ENCODE measurements around the gene API5.

API5 gene

DNA sequence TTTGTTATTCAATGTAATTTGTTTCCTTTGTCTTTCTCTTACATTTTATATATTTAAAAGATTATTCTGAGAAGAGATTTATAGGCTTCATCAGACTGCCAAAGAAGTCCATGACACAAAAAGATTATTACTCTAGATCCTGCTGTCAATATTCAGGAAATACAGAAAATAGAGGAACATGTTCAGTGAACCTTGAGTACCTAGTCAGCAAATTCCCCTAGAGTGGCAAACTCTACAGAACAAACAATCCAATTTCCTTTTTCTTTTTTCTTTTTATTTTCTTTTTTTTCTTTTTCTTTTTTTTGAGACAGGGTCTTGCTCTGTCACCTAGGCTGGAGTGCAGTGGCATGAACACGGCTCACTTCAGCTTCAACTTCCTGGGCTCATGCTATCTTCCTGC lies 70.8 kb downstream of the API5 start:
- no peaks in the 10 kb centered on the region for H3K9me3 ChIP-seq (ENCODE audit: control insufficient read depth in 2 of 2, low read length in 2 of 2)
- no peaks in the 10 kb centered on the region for H3K27me3 ChIP-seq (ENCODE audit: control insufficient read depth in 2 of 2, insufficient read depth in 2 of 2, low read length in 2 of 2)
- H3K4me3 ChIP-seq (ENCODE audit: low read length in 2 of 2), result no peak overlapping the region
- peaks cover 9 to 13% of the 10 kb centered on the region in 2 donors for H3K36me3 ChIP-seq (ENCODE audit: control insufficient read depth in 2 of 2, insufficient read depth in 2 of 2, low read length in 2 of 2)
- H3K9ac ChIP-seq (ENCODE audit: low read depth in 1 of 2, low read length in 2 of 2), result no peak overlapping the region
- H3K27ac ChIP-seq (ENCODE audit: low read depth in 2 of 2, low read length in 2 of 2), result no peak overlapping the region
- no peaks in the 10 kb centered on the region for H3K4me1 ChIP-seq (ENCODE audit: control insufficient read depth in 2 of 2, insufficient read depth in 2 of 2, low read length in 2 of 2)

DNA sequence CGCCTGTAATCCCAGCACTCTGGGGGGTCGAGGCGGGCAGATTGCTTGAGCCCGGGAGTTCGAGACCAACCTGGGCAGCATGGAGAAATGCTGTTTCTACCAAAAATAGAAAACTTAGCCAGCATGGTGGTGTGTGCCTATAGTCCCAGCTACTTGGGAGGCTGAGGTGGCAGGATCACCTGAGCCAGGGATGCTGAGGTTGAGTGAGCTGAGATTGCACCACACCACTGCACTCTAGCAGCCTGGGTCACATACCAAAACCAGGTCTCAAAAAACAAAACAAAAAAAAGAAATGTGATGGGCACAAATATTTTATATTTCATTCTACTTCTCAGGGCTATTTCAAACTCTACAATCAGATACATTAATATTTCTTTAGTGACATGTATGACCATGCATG lies 72.6 kb downstream of the API5 start:
- Histone ChIP-seq H3K9ac (ENCODE audit: low read depth in 1 of 2, low read length in 2 of 2) (no peak overlapping the region), H3K4me3 (ENCODE audit: low read length in 2 of 2) (no peak overlapping the region), H3K27ac (ENCODE audit: low read depth in 2 of 2, low read length in 2 of 2) (no peak overlapping the region), H3K9me3 (ENCODE audit: control insufficient read depth in 2 of 2, low read length in 2 of 2) (no peaks in the 10 kb centered on the region), H3K36me3 (ENCODE audit: control insufficient read depth in 2 of 2, insufficient read depth in 2 of 2, low read length in 2 of 2) (peaks cover 9 to 13% of the 10 kb centered on the region in 2 donors), H3K4me1 (ENCODE audit: control insufficient read depth in 2 of 2, insufficient read depth in 2 of 2, low read length in 2 of 2) (no peaks in the 10 kb centered on the region), H3K27me3 (ENCODE audit: control insufficient read depth in 2 of 2, insufficient read depth in 2 of 2, low read length in 2 of 2) (no peaks in the 10 kb centered on the region)

DNA sequence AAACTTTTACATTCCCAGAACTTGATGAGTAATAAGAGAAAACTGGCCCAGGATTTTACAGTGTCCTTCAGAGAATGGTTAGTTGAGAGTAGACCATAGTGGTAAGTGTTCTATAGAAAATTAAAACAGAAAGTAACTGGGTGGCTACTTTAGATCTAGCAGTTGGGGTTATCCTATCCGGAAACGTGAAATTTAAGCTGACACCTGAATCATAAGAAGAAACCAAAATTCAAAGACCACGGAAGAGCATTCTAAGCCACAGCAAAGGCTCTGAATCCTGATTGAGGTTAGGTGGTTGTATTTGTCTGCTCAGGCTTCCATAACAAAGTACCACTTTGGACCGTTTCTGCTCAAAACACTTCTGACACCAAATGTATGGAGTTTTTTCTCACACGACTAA lies 80.9 kb downstream of the API5 start:
- no peaks in the 10 kb centered on the region for H3K4me1 ChIP-seq (ENCODE audit: control insufficient read depth in 2 of 2, insufficient read depth in 2 of 2, low read length in 2 of 2)
- no peak overlapping the region for H3K9ac ChIP-seq (ENCODE audit: low read depth in 1 of 2, low read length in 2 of 2)
- no peaks in the 10 kb centered on the region for H3K27me3 ChIP-seq (ENCODE audit: control insufficient read depth in 2 of 2, insufficient read depth in 2 of 2, low read length in 2 of 2)
- H3K36me3 ChIP-seq (ENCODE audit: control insufficient read depth in 2 of 2, insufficient read depth in 2 of 2, low read length in 2 of 2), result peaks cover 42 to 44% of the 10 kb centered on the region in 2 donors
- H3K4me3 ChIP-seq (ENCODE audit: low read length in 2 of 2), result no peak overlapping the region
- H3K9me3 ChIP-seq (ENCODE audit: control insufficient read depth in 2 of 2, low read length in 2 of 2), result no peaks in the 10 kb centered on the region
- H3K27ac ChIP-seq (ENCODE audit: low read depth in 2 of 2, low read length in 2 of 2), result no peak overlapping the region

DNA sequence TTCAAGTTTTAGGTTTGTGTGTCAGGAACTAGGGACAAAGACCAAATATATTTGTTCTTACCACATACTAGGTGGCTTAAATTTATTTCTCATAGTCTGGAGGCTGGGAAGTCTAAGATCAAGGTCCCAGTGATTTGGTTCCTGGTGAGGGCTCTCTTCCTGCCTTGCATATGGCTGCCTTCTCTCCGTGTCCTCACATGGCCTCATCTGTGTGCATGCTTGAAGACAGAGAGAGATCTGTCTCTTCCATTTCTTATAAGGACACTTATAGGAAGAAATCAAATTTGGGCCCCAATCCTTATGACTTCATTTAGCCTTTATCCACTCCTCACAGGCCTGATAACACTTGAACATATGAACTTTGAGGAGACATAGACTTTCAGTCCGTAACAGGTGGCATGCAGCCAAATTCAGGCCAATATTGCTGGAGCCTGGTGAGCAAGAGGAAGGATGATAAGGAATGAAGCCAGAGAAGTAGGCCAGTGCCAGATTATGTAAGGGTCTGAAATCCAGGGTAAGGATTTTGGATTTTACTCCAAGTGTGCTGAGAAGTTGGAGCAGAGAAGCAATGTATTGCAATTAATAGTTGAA lies 82.1 kb downstream of the API5 start:
- no peaks in the 10 kb centered on the region for H3K4me1 ChIP-seq (ENCODE audit: control insufficient read depth in 2 of 2, insufficient read depth in 2 of 2, low read length in 2 of 2)
- no peaks in the 10 kb centered on the region for H3K27me3 ChIP-seq (ENCODE audit: control insufficient read depth in 2 of 2, insufficient read depth in 2 of 2, low read length in 2 of 2)
- H3K4me3 ChIP-seq (ENCODE audit: low read length in 2 of 2), result no peak overlapping the region
- no peaks in the 10 kb centered on the region for H3K9me3 ChIP-seq (ENCODE audit: control insufficient read depth in 2 of 2, low read length in 2 of 2)
- H3K36me3 ChIP-seq (ENCODE audit: control insufficient read depth in 2 of 2, insufficient read depth in 2 of 2, low read length in 2 of 2), result peaks cover 53 to 54% of the 10 kb centered on the region in 2 donors
- no peak overlapping the region for H3K27ac ChIP-seq (ENCODE audit: low read depth in 2 of 2, low read length in 2 of 2)
- H3K9ac ChIP-seq (ENCODE audit: low read depth in 1 of 2, low read length in 2 of 2), result no peak overlapping the region
